ENCODE results near the gene CROCC.
A peak's percentile ranks its signal among the peaks of the same experiment; 100 is the strongest.

The CROCC gene

GRCh38 chr1:16999863-17000262 is 78.1 kb downstream of the CROCC start:
- Histone ChIP-seq H3K9ac (ENCODE audit: low read depth, low read length) (no peak overlapping the region), H3K4me1 (ENCODE audit: control insufficient read depth, insufficient read depth, low read length) (no peaks in the 10 kb centered on the region), H3K27me3 (ENCODE audit: control insufficient read depth, insufficient read depth, low read length) (no peaks in the 10 kb centered on the region), H3K36me3 (ENCODE audit: control insufficient read depth, insufficient read depth, low read length) (peaks cover 59% of the 10 kb centered on the region), H3K9me3 (ENCODE audit: control insufficient read depth, insufficient read depth, low read length) (no peaks in the 10 kb centered on the region), H3K27ac (ENCODE audit: low read depth, low read length) (no peak overlapping the region), H3K4me3 (ENCODE audit: low read depth, low read length) (no peak overlapping the region)

GRCh38 chr1:17001760-17002523 is 80.2 kb downstream of the CROCC start:
- H3K9ac ChIP-seq (ENCODE audit: low read depth, low read length): no peak overlapping the region
- H3K27me3 ChIP-seq (ENCODE audit: control insufficient read depth, insufficient read depth, low read length): no peaks in the 10 kb centered on the region
- no peak overlapping the region for H3K27ac ChIP-seq (ENCODE audit: low read depth, low read length)
- peaks cover under 1% of the 10 kb centered on the region; the same call in 1 of the 2 replicates for H3K4me1 ChIP-seq (ENCODE audit: control insufficient read depth, insufficient read depth, low read length)
- peaks cover 54% of the 10 kb centered on the region for H3K36me3 ChIP-seq (ENCODE audit: control insufficient read depth, insufficient read depth, low read length)
- no peak overlapping the region for H3K4me3 ChIP-seq (ENCODE audit: low read depth, low read length)
- no peaks in the 10 kb centered on the region for H3K9me3 ChIP-seq (ENCODE audit: control insufficient read depth, insufficient read depth, low read length)

GRCh38 chr1:17002524-17002902 is 80.8 kb downstream of the CROCC start:
- Histone ChIP-seq H3K9me3 (ENCODE audit: control insufficient read depth, insufficient read depth, low read length) (no peaks in the 10 kb centered on the region), H3K4me3 (ENCODE audit: low read depth, low read length) (no peak overlapping the region), H3K27me3 (ENCODE audit: control insufficient read depth, insufficient read depth, low read length) (no peaks in the 10 kb centered on the region), H3K36me3 (ENCODE audit: control insufficient read depth, insufficient read depth, low read length) (peaks cover 49% of the 10 kb centered on the region), H3K27ac (ENCODE audit: low read depth, low read length) (no peak overlapping the region), H3K4me1 (ENCODE audit: control insufficient read depth, insufficient read depth, low read length) (peaks cover 4% of the 10 kb centered on the region; the same call in 1 of the 2 replicates), H3K9ac (ENCODE audit: low read depth, low read length) (no peak overlapping the region)

GRCh38 chr1:17004466-17005364 is 83.0 kb downstream of the CROCC start:
- Histone ChIP-seq H3K4me3 (ENCODE audit: low read depth, low read length) (no peak overlapping the region), H3K27ac (ENCODE audit: low read depth, low read length) (no peak overlapping the region), H3K9ac (ENCODE audit: low read depth, low read length) (no peak overlapping the region), H3K9me3 (ENCODE audit: control insufficient read depth, insufficient read depth, low read length) (no peaks in the 10 kb centered on the region), H3K27me3 (ENCODE audit: control insufficient read depth, insufficient read depth, low read length) (no peaks in the 10 kb centered on the region), H3K36me3 (ENCODE audit: control insufficient read depth, insufficient read depth, low read length) (peaks cover 39% of the 10 kb centered on the region), H3K4me1 (ENCODE audit: control insufficient read depth, insufficient read depth, low read length) (peaks cover 7% of the 10 kb centered on the region)

- Histone ChIP-seq H3K27ac (ENCODE audit: low read depth, low read length) (no peak overlapping the region), H3K36me3 (ENCODE audit: control insufficient read depth, insufficient read depth, low read length) (peaks cover 39% of the 10 kb centered on the region), H3K4me3 (ENCODE audit: low read depth, low read length) (no peak overlapping the region), H3K27me3 (ENCODE audit: control insufficient read depth, insufficient read depth, low read length) (no peaks in the 10 kb centered on the region), H3K9me3 (ENCODE audit: control insufficient read depth, insufficient read depth, low read length) (no peaks in the 10 kb centered on the region), H3K9ac (ENCODE audit: low read depth, low read length) (no peak overlapping the region), H3K4me1 (ENCODE audit: control insufficient read depth, insufficient read depth, low read length) (peaks cover 9% of the 10 kb centered on the region)
These were observed 83.6 kb downstream of the CROCC start for GRCh38 chr1:17005365-17005740.

- Histone ChIP-seq H3K4me3 (ENCODE audit: low read depth, low read length) (no peak overlapping the region), H3K36me3 (ENCODE audit: control insufficient read depth, insufficient read depth, low read length) (peaks cover 30% of the 10 kb centered on the region), H3K4me1 (ENCODE audit: control insufficient read depth, insufficient read depth, low read length) (peaks cover 20% of the 10 kb centered on the region), H3K27ac (ENCODE audit: low read depth, low read length) (no peak overlapping the region), H3K27me3 (ENCODE audit: control insufficient read depth, insufficient read depth, low read length) (no peaks in the 10 kb centered on the region), H3K9me3 (ENCODE audit: control insufficient read depth, insufficient read depth, low read length) (no peaks in the 10 kb centered on the region), H3K9ac (ENCODE audit: low read depth, low read length) (no peak overlapping the region)
These were observed 85.4 kb downstream of the CROCC start for GRCh38 chr1:17007121-17007520.

- no peak overlapping the region for H3K9ac ChIP-seq (ENCODE audit: low read depth, low read length)
- H3K4me1 ChIP-seq (ENCODE audit: control insufficient read depth, insufficient read depth, low read length): peaks cover 32% of the 10 kb centered on the region
- H3K27me3 ChIP-seq (ENCODE audit: control insufficient read depth, insufficient read depth, low read length): no peaks in the 10 kb centered on the region
- H3K4me3 ChIP-seq (ENCODE audit: low read depth, low read length): no peak overlapping the region
- peaks cover 18% of the 10 kb centered on the region for H3K36me3 ChIP-seq (ENCODE audit: control insufficient read depth, insufficient read depth, low read length)
- H3K27ac ChIP-seq (ENCODE audit: low read depth, low read length): no peak overlapping the region
- H3K9me3 ChIP-seq (ENCODE audit: control insufficient read depth, insufficient read depth, low read length): no peaks in the 10 kb centered on the region
These were observed 86.6 kb downstream of the CROCC start for GRCh38 chr1:17008208-17008855.

- Histone ChIP-seq H3K27ac (ENCODE audit: low read depth, low read length) (no peak overlapping the region), H3K9ac (ENCODE audit: low read depth, low read length) (no peak overlapping the region), H3K4me1 (ENCODE audit: control insufficient read depth, insufficient read depth, low read length) (peaks cover 43% of the 10 kb centered on the region), H3K36me3 (ENCODE audit: control insufficient read depth, insufficient read depth, low read length) (peaks cover 8% of the 10 kb centered on the region; the same call in 1 of the 2 replicates), H3K27me3 (ENCODE audit: control insufficient read depth, insufficient read depth, low read length) (no peaks in the 10 kb centered on the region), H3K4me3 (ENCODE audit: low read depth, low read length) (no peak overlapping the region), H3K9me3 (ENCODE audit: control insufficient read depth, insufficient read depth, low read length) (no peaks in the 10 kb centered on the region)
These were observed 88.0 kb downstream of the CROCC start for GRCh38 chr1:17009706-17010105.

GRCh38 chr1:17011092-17011438 is 89.3 kb downstream of the CROCC start:
- Histone ChIP-seq H3K27me3 (ENCODE audit: control insufficient read depth, insufficient read depth, low read length) (no peaks in the 10 kb centered on the region), H3K36me3 (ENCODE audit: control insufficient read depth, insufficient read depth, low read length) (no peaks in the 10 kb centered on the region), H3K9ac (ENCODE audit: low read depth, low read length) (no peak overlapping the region), H3K4me3 (ENCODE audit: low read depth, low read length) (peak overlapping the region; percentile 88), H3K9me3 (ENCODE audit: control insufficient read depth, insufficient read depth, low read length) (no peaks in the 10 kb centered on the region), H3K27ac (ENCODE audit: low read depth, low read length) (no peak overlapping the region), H3K4me1 (ENCODE audit: control insufficient read depth, insufficient read depth, low read length) (peaks cover 55% of the 10 kb centered on the region)

- peak within 1 kb of the TSS; percentile 42 for H3K27ac ChIP-seq (ENCODE audit: low read depth, low read length)
- H3K9me3 ChIP-seq (ENCODE audit: control insufficient read depth, insufficient read depth, low read length): no peaks in the 10 kb centered on the region
These were observed 89.9 kb downstream of the CROCC start, which contains the start of gene ATP13A2 for GRCh38 chr1:17011439-17012307. TSS of gene ATP13A2 (minus strand) at chr1:17011928. CDS start at chr1:17011738, 190 bp downstream.

More at GRCh38 chr1:17011439-17012307, 89.9 kb downstream of the CROCC start, which contains the start of gene ATP13A2:
- no peaks in the 10 kb centered on the region for H3K27me3 ChIP-seq (ENCODE audit: control insufficient read depth, insufficient read depth, low read length)
- peak within 1 kb of the TSS; percentile 43; the same call in 1 of the 2 replicates for H3K9ac ChIP-seq (ENCODE audit: low read depth, low read length)
- peak within 1 kb of the TSS; percentile 88 for H3K4me3 ChIP-seq (ENCODE audit: low read depth, low read length)
- no peaks in the 10 kb centered on the region for H3K36me3 ChIP-seq (ENCODE audit: control insufficient read depth, insufficient read depth, low read length)
- H3K4me1 ChIP-seq (ENCODE audit: control insufficient read depth, insufficient read depth, low read length): peaks cover 60% of the 10 kb centered on the region

Data from HUES48 (cell line).